Measurements from ENCODE around the gene DCDC2C. TPM values are rescaled to one million over a fixed set of nuclear protein-coding genes. Genes with fewer than 3 reads are reported as not detected.
A peak's percentile ranks its signal among the peaks of the same experiment; 100 is the strongest.
"Not testable (repeated sequence)": the region's sequence is repeated elsewhere in the genome, so short reads cannot be mapped to it uniquely, and the experiment has no call there.

Gene DCDC2C
- total and polyA plus RNA-seq, 10 donors = 0.03 to 0.22 TPM; not detected in 8

DNA sequence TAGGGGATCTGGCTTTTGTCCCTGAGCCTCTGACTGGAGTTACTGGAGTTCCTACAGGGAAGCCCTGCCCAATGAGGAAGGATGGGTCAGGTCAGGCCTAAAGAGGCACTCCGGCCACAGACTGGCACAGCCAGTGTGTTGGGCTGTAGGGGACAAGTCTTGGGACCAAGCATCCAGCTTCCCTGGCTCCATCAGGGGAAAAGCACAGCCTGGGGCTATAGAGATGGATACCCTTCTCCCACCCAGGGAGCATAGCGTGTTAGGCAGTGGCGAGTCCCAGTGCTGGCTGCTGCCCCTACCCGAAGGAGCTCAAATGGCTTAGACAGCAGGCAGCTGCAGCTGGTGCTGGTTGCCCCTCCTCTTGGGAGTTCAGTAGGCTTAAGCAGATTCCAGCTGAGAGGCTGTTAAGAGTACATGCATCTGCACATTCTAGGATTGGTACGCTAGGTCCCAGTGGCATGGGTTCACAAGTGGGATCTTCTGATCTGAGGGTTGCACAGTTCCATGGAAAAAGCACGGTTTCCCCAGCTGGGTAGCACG is 111.4 kb downstream of the DCDC2C start:
- no peak overlapping the region for H3K27ac ChIP-seq
- no peak overlapping the region for H3K4me3 ChIP-seq
- WGBS, 5 donors = 80 to 92% (median 84%) methylated on average over 3 to 7 of the region's 7 CpGs
- no peak for TF ChIP-seq POLR2A (IDR thresholded peaks at IDR 0.05)
- no peak for TF ChIP-seq POLR2AphosphoS5 (IDR thresholded peaks at IDR 0.05)
- TF ChIP-seq, protein P1, sequence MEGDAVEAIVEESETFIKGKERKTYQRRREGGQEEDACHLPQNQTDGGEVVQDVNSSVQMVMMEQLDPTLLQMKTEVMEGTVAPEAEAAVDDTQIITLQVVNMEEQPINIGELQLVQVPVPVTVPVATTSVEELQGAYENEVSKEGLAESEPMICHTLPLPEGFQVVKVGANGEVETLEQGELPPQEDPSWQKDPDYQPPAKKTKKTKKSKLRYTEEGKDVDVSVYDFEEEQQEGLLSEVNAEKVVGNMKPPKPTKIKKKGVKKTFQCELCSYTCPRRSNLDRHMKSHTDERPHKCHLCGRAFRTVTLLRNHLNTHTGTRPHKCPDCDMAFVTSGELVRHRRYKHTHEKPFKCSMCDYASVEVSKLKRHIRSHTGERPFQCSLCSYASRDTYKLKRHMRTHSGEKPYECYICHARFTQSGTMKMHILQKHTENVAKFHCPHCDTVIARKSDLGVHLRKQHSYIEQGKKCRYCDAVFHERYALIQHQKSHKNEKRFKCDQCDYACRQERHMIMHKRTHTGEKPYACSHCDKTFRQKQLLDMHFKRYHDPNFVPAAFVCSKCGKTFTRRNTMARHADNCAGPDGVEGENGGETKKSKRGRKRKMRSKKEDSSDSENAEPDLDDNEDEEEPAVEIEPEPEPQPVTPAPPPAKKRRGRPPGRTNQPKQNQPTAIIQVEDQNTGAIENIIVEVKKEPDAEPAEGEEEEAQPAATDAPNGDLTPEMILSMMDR (IDR thresholded peaks at IDR 0.05 in 8 of 11, conservative IDR thresholded peaks at IDR 0.05 in 3 of 11) = no peak
- H3K9me3 ChIP-seq = peaks cover 5 to 59% (median 25%) of the 10 kb centered on the region in 8 donors
- H3K36me3 ChIP-seq = no peaks in the 10 kb centered on the region
- no peaks in the 10 kb centered on the region for H3K4me1 ChIP-seq
- DNase-seq = no peak
- peaks cover 0 to 4% (median 0%) of the 10 kb centered on the region in 7 donors for H3K27me3 ChIP-seq (replicated peaks in 1 of 7)
- intact Hi-C loops (cut with DNase I; ENCODE audit: low total_unique reads) = no loop called here

DNA sequence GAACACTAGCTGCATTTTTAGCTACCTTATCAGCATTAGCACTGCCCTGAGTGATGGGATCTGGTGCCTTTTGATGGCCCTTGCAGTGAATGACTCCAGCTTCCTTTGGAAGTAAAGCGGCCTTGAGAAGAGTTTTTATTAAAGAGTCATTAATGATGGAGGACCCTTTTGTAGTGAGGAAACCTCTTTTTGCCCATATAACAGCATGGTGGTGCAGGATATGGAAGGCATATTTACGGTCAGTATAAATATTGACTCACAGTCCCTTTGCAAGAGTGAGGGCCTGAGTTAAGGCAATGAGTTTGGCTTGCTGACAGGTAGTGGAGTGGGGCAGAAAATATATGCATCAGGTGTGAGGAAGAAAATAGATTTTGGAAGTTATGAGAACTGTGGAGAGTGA is 113.8 kb downstream of the DCDC2C start:
- 64 to 96% (median 95%) methylated on average over 2 of the region's 2 CpGs for WGBS, 5 donors
- H3K4me3 ChIP-seq; H3K36me3 ChIP-seq; H3K27ac ChIP-seq; intact Hi-C loops (cut with DNase I; ENCODE audit: low total_unique reads); H3K4me1 ChIP-seq; H3K27me3 ChIP-seq (replicated peaks in 1 of 7); DNase-seq: not testable (repeated sequence)
- peaks cover 5 to 60% (median 26%) of the 10 kb centered on the region in 8 donors for H3K9me3 ChIP-seq

DNA sequence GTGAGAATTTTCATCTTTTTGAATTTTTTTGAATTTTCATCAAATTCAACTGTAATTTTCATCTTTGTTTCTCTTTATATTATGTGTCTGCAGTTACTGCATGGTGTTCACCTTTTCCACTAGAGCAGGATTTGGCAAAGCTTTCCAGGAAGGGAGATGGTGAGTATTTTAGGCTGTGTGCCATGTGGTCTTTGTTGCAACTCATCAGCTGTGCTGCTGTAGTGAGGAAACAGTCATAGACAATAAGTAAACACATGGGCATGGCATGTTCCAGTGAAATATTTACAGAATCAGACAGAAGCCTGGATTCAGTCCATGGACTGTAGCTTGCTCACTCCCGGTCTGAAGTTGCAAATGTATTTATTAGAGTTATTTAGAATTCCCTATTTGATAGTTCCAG is 120.4 kb downstream of the DCDC2C start:
- H3K9me3 ChIP-seq = peaks cover 0 to 32% (median 7%) of the 10 kb centered on the region in 8 donors
- H3K27me3 ChIP-seq (replicated peaks in 1 of 7) = no peaks in the 10 kb centered on the region
- TF ChIP-seq, protein P1 (IDR thresholded peaks at IDR 0.05 in 8 of 11, conservative IDR thresholded peaks at IDR 0.05 in 3 of 11) = no peak
- TF ChIP-seq POLR2A (IDR thresholded peaks at IDR 0.05) (no peak), POLR2AphosphoS5 (IDR thresholded peaks at IDR 0.05) (no peak)
- no peak overlapping the region for H3K4me3 ChIP-seq
- no peak for DNase-seq
- intact Hi-C loops (cut with DNase I; ENCODE audit: low total_unique reads) = no loop called here
- 72 to 90% (median 85%) methylated on average over 1 of the region's 1 CpG for WGBS, 5 donors
- no peaks in the 10 kb centered on the region for H3K36me3 ChIP-seq
- no peaks in the 10 kb centered on the region for H3K4me1 ChIP-seq
- no peak overlapping the region for H3K27ac ChIP-seq

DNA sequence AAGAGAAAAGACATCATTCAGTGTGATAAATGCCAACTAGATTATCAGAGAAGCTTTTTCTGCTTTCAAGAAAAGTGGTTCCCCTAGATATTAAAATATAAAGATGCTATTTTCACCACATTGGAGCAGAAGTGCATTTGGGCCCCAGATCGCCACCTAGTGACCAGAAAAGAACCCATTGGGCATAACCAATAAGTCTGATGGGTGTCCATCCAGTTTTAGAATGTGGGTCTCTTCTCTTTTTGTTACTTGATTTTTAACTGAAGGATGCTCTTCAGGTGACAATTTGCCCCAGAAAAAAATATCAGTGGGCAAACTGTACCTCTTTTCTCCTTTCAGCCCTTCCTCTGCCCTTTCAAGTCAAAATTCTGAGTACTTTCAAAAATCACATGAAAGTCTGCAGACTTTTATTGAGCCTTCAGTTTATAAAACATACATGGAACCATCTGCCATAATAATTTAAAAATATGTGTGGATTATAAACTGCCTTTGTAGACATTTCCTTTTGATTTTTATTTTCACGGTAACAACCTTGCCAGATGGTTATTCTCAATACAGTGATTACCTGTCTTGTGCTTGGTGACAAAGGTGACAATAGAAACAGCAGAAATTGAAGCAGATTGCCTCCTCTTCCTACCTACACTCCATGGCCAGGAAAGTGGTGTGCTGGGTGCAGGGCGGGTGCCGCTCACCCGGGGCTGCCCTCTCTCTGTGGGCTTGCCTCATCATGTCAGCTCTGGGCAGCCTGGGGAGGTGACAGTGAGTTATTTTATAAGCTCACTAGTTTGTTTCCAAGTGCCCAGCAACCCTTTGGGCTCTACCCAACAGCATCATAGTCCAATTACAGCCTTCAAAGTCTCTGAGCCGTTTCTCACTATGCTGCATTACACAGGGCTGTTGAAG is 124.5 kb downstream of the DCDC2C start:
- WGBS, 5 donors = 70 to 81% (median 71%) methylated on average over 6 of the region's 6 CpGs
- no peaks in the 10 kb centered on the region for H3K27me3 ChIP-seq (replicated peaks in 1 of 7)
- DNase-seq = no peak
- H3K36me3 ChIP-seq = no peaks in the 10 kb centered on the region
- no peak overlapping the region for H3K4me3 ChIP-seq
- H3K27ac ChIP-seq = no peak overlapping the region
- intact Hi-C loops (cut with DNase I; ENCODE audit: low total_unique reads) = no loop called here
- H3K4me1 ChIP-seq = no peaks in the 10 kb centered on the region
- TF ChIP-seq POLR2A (IDR thresholded peaks at IDR 0.05) = no peak
- TF ChIP-seq, protein P1 (IDR thresholded peaks at IDR 0.05 in 8 of 11, conservative IDR thresholded peaks at IDR 0.05 in 3 of 11) = peak in 8 of 11 experiments; percentile 22 to 60 (median 49)
- H3K9me3 ChIP-seq = peaks cover 0 to 17% (median 7%) of the 10 kb centered on the region in 8 donors

All from spleen (tissue), 11 donors.